Astrocyte (in vitro differentiated cells and primary cell): ENCODE results near the gene P2RX1.

Experiments used
- EZH2 ChIP-seq: IDR thresholded peaks from 2 replicates; pipeline ENCODE4 v1.6.1; 2012; ENCODE audit warnings: mild to moderate bottlenecking, low read length, inconsistent platforms; ENCODE audit not compliant: insufficient read depth
- TF ChIP-seq, protein P1 (sequence below): IDR thresholded peaks from 2 replicates; pipeline ENCODE4 v1.5.1; 2011; ENCODE audit warnings: low read depth, mild to moderate bottlenecking, inconsistent platforms, low read length, moderate library complexity; ENCODE audit not compliant: insufficient read depth

DNA sequence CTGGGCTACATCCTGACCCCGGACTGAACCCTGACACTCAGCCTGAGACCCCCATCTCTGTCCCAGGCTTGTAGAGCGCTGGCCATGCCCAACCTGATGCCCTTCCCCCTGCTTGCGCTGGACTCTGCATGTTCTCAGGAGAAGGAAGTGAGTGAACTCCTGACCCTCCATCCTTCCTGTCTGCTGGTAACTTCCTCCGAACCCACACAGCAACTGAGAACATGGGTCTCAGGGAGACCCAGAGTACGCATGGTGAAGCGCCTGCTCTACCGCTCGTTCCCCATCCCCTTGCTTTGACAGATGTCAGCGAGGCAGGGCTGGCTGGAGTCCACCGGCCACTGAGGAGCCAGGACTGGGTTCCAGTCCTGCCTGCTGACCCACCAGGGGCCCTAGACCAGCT lies 29.5 kb downstream of the P2RX1 start:
- TF ChIP-seq, protein P1, sequence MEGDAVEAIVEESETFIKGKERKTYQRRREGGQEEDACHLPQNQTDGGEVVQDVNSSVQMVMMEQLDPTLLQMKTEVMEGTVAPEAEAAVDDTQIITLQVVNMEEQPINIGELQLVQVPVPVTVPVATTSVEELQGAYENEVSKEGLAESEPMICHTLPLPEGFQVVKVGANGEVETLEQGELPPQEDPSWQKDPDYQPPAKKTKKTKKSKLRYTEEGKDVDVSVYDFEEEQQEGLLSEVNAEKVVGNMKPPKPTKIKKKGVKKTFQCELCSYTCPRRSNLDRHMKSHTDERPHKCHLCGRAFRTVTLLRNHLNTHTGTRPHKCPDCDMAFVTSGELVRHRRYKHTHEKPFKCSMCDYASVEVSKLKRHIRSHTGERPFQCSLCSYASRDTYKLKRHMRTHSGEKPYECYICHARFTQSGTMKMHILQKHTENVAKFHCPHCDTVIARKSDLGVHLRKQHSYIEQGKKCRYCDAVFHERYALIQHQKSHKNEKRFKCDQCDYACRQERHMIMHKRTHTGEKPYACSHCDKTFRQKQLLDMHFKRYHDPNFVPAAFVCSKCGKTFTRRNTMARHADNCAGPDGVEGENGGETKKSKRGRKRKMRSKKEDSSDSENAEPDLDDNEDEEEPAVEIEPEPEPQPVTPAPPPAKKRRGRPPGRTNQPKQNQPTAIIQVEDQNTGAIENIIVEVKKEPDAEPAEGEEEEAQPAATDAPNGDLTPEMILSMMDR, result no peak
- no peak for TF ChIP-seq EZH2
